Activated CD4-positive, alpha-beta T cell treated with anti-CD3 and anti-CD28 coated beads for 24 hours (primary cell): Measurements from ENCODE around the gene EVC.
"Not testable (repeated sequence)": the region's sequence is repeated elsewhere in the genome, so short reads cannot be mapped to it uniquely, and the experiment has no call there.

Experiments used
- DNase-seq, 2 donors: peaks; one replicate each; pipeline ENCODE4 v3.0.0-alpha.2; 2020; ENCODE audit warnings: low read depth in 2 of 2

The EVC gene

GRCh38 chr4:5812506-5813229 lies 101.7 kb downstream of the EVC start:
- peak in 1 of 2 donors; percentile 9 for DNase-seq

- no peak for DNase-seq
These were observed 102.9 kb downstream of the EVC start for GRCh38 chr4:5813882-5814255.

- DNase-seq, result no peak
These were observed 103.4 kb downstream of the EVC start for GRCh38 chr4:5814421-5814820.

DNA sequence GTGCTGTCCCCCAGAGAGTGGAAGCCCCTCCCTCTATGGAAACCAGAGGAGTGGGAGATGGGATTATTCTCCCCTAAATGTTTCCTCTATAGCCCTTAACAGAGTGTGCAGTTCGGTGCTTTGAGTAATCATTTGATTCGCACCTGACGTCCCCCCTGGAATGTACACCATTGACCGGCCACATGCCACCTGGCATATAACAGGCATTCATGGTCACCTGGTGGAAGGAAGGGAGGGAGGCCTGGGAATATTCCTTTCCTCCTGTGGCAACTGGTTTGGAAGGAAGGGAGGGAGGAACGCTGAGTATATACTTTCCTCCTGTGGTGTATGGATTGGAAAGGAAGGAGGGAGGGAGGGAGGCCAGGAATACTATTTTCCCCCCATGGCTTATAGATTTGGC lies 104.6 kb downstream of the EVC start:
- DNase-seq, result no peak

- DNase-seq, result no peak
These were observed 105.1 kb downstream of the EVC start for GRCh38 chr4:5816101-5816500.

DNA sequence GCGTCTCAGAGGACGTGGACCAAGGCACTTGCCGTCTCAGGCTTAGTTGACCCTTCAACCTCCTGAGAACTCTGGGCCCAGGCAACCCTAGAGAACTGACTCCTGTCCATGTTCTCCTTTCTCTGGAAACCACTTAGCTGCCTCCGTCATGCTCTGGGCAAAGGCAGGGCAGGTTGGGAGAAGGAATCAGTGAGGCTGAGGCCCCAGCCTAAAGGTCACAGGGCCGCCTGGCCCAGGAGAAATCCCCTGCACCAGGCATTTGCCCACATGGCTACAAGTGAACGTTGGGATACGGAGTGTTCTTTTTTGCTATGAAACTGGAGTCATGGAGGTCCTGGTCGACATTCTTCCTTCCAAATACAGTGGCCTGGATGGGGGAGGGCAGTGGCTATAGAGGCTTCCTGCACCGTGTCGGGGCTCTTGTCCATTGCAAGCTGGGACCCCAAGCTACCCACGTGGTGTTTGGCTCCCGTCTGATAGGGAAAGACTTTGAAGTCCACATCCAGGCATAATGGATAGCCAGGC lies 105.9 kb downstream of the EVC start:
- no peak for DNase-seq

DNA sequence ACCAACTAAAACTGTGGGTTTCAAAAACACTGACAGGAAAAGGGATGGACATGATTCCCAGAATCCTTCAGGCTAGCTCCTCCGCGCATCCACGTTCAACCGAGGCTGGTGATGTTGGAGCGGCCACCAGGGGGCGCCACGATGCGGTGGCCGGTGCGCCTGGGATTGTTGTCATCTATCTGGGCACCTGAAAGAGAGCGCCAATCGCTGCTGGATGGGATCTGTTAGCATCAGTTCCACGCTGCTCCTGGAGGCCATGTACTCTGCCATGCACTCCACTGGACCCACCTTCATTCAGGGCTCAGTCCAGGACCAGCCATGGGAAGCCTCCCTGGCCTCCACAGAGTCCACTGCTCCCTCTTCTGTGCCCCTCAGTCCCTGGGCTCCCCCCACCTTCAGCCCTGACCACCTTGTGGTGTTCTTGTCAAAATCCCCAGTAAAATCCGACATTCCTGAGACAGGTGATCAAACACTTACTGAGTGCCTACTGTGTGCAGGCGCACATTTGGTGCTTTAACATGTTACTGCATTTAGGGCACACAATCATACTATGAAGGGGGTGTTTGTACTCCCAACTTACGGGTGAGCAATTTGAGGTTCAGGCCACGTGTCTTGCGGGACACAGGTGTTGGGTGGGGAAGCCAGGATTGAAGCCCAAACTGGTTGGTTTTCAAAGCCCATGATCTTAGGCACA lies 110.8 kb downstream of the EVC start:
- DNase-seq, result no peak

GRCh38 chr4:5822619-5823018 lies 111.6 kb downstream of the EVC start:
- no peak for DNase-seq

GRCh38 chr4:5823542-5824211 lies 112.7 kb downstream of the EVC start:
- DNase-seq, result no peak

- DNase-seq, result no peak
These were observed 113.2 kb downstream of the EVC start for GRCh38 chr4:5824227-5824626.

DNA sequence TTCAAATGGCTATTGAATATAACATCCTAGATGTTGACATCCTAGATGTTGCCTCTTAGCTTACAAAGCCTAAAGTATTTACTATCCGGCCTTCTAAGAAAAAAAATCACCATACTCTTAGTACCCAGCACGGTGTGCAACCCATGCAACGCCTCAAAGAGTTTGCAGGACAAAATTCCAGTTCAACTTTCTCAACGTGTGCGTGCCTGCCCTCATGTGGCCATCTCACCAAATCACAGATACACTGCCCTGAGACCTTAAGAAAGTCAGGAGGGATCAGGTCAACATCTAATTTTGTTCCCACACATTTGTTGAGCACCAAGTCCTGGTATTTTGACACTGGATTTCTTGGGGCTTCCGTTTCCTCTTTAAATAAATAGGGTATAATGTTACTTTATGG lies 113.6 kb downstream of the EVC start:
- DNase-seq, result no peak

DNA sequence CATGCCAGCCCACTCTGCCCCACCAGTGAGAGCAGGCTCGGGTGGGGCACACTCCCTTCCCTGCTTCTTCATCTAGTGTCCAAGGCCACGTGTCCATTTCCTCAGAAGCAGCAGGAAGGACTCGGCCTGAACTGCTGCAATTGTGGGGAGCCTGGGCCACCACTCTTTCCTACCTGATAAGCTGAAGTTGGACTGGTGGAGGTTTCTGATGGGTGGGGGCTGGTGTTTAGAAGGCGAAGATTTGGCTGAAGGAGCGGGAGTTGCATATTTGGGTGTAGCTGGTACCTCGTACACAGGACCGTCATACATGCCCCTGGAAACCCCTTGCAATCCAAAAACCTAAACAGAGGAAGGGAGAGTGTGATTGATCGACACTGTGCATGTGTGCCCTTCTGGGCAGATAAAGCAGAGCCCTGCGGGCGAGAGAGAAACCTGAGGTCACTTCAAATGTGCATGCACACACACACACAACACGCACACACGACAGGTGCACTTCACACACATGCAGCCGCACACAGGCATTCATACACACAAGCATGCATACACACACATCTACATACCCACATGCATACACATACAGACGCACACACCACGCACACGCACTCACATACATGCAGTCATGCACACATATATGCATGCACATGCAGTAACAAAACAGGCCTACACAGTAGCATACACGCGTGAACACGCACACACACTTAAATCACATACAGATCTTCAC lies 114.5 kb downstream of the EVC start:
- no peak for DNase-seq

GRCh38 chr4:5826437-5827107 lies 115.6 kb downstream of the EVC start:
- no peak for DNase-seq

GRCh38 chr4:5827108-5828004 lies 116.4 kb downstream of the EVC start:
- DNase-seq, result no peak

GRCh38 chr4:5828005-5828391 lies 117.0 kb downstream of the EVC start:
- no peak for DNase-seq

GRCh38 chr4:5836943-5837342 lies 125.9 kb downstream of the EVC start:
- no peak for DNase-seq

- not testable (repeated sequence) for DNase-seq
These were observed 126.5 kb downstream of the EVC start for GRCh38 chr4:5837483-5837882.

GRCh38 chr4:5839332-5839731 lies 128.3 kb downstream of the EVC start:
- DNase-seq, result no peak

GRCh38 chr4:5839751-5840674 lies 129.0 kb downstream of the EVC start:
- no peak for DNase-seq
